H9 (cell line): ENCODE measurements around the gene ZFYVE28. TPM values are rescaled to one million over a fixed set of nuclear protein-coding genes. Genes with fewer than 3 reads are reported as not detected.

Experiments
- DNase-seq: peaks from one replicate; pipeline ENCODE4 v3.0.0-alpha.2; 2017
- H2AFZ ChIP-seq: one replicate; pipeline ENCODE4 v1.6.1; 2013; ENCODE audit warnings: mild to moderate bottlenecking, low read length, control low read depth, moderate library complexity
- H2AK5ac ChIP-seq: 2 replicates; pipeline ENCODE4 v1.6.1; 2013; ENCODE audit warnings: low read length, control low read depth, mixed read lengths; ENCODE audit not compliant: insufficient read length
- H2BK120ac ChIP-seq: one replicate; pipeline ENCODE4 v1.6.1; 2013; ENCODE audit warnings: low read depth, mild to moderate bottlenecking, low read length, control low read depth, inconsistent platforms; ENCODE audit not compliant: poor library complexity, severe bottlenecking
- H2BK12ac ChIP-seq: 2 replicates; pipeline ENCODE4 v1.6.1; 2013; ENCODE audit warnings: low read length, control low read depth, mixed read lengths, low read depth; ENCODE audit not compliant: insufficient read length
- H2BK15ac ChIP-seq: 2 replicates; pipeline ENCODE4 v1.6.1; 2013; ENCODE audit warnings: low read depth, low read length, control low read depth
- H2BK20ac ChIP-seq: one replicate; pipeline ENCODE4 v1.6.1; 2013; ENCODE audit warnings: low read depth, mild to moderate bottlenecking, low read length, control low read depth, inconsistent platforms; ENCODE audit not compliant: poor library complexity, severe bottlenecking
- H2BK5ac ChIP-seq: 2 replicates; pipeline ENCODE4 v1.6.1; 2013; ENCODE audit warnings: low read length, control low read depth, mixed read lengths; ENCODE audit not compliant: insufficient read length
- H3K14ac ChIP-seq: 2 replicates; pipeline ENCODE4 v1.6.1; 2013; ENCODE audit warnings: low read length, control low read depth; ENCODE audit not compliant: insufficient read depth
- H3K18ac ChIP-seq: 2 replicates; pipeline ENCODE4 v1.6.1; 2013; ENCODE audit warnings: low read depth, mild to moderate bottlenecking, mixed read lengths, low read length, control low read depth; ENCODE audit not compliant: insufficient read length
- H3K23ac ChIP-seq: 2 replicates; pipeline ENCODE4 v1.6.1; 2013; ENCODE audit warnings: low read length, control low read depth, mixed read lengths, low read depth; ENCODE audit not compliant: insufficient read length
- H3K23me2 ChIP-seq: 2 replicates; pipeline ENCODE4 v1.6.1; 2013; ENCODE audit warnings: low read depth, mild to moderate bottlenecking, mixed read lengths, low read length, control low read depth; ENCODE audit not compliant: insufficient read length, poor library complexity, severe bottlenecking
- H3K27ac ChIP-seq: 2 replicates; pipeline ENCODE4 v1.5.1; 2013; ENCODE audit warnings: low read length, control low read depth, mixed read lengths, low read depth; ENCODE audit not compliant: insufficient read length
- H3K27me3 ChIP-seq: 2 replicates; pipeline ENCODE4 v1.6.1; 2013; ENCODE audit warnings: low read length, control low read depth, inconsistent platforms; ENCODE audit not compliant: insufficient read depth
- H3K4ac ChIP-seq: 2 replicates; pipeline ENCODE4 v1.6.1; 2013; ENCODE audit warnings: low read depth, mild to moderate bottlenecking, control low read depth, inconsistent platforms, low read length, moderate library complexity
- H3K4me1 ChIP-seq: 2 replicates; pipeline ENCODE4 v1.6.1; 2013; ENCODE audit warnings: low read length, control low read depth, inconsistent platforms; ENCODE audit not compliant: insufficient read depth
- H3K4me2 ChIP-seq: 2 replicates; pipeline ENCODE4 v1.6.1; 2013; ENCODE audit warnings: low read length, control low read depth, mixed read lengths; ENCODE audit not compliant: insufficient read length, insufficient read depth
- H3K56ac ChIP-seq: 2 replicates; pipeline ENCODE4 v1.6.1; 2013; ENCODE audit warnings: low read depth, mild to moderate bottlenecking, mixed read lengths, low read length, control low read depth; ENCODE audit not compliant: insufficient read length
- H3K79me1 ChIP-seq: 2 replicates; pipeline ENCODE4 v1.6.1; 2013; ENCODE audit warnings: low read depth, mild to moderate bottlenecking, moderate library complexity, low read length, control low read depth, inconsistent platforms; ENCODE audit not compliant: insufficient read depth, poor library complexity, severe bottlenecking
- H3K79me2 ChIP-seq: 2 replicates; pipeline ENCODE4 v1.6.1; 2013; ENCODE audit warnings: low read length, control low read depth, inconsistent platforms; ENCODE audit not compliant: insufficient read depth
- H3K9ac ChIP-seq: 2 replicates; pipeline ENCODE4 v1.6.1; 2013; ENCODE audit warnings: low read length, control low read depth, mixed read lengths; ENCODE audit not compliant: insufficient read length; ENCODE audit errors: extremely low read depth
- H3K9me3 ChIP-seq: one replicate; pipeline ENCODE4 v1.6.1; 2013; ENCODE audit warnings: low read depth, low read length, inconsistent platforms; ENCODE audit not compliant: control insufficient read depth
- H3T11ph ChIP-seq: one replicate; pipeline ENCODE4 v1.6.1; 2013; ENCODE audit warnings: mild to moderate bottlenecking, low read length, control low read depth, inconsistent platforms
- H4K20me1 ChIP-seq: one replicate; pipeline ENCODE4 v1.6.1; 2013; ENCODE audit not compliant: control insufficient read depth, insufficient read length, insufficient read depth
- H4K5ac ChIP-seq: 2 replicates; pipeline ENCODE4 v1.6.1; 2013; ENCODE audit warnings: low read depth, mild to moderate bottlenecking, mixed read lengths, low read length, control low read depth; ENCODE audit not compliant: insufficient read length
- H4K8ac ChIP-seq: replicated peaks from 2 replicates; pipeline ENCODE4 v1.6.1; 2013; ENCODE audit warnings: low read length, control low read depth, mixed read lengths, low read depth; ENCODE audit not compliant: insufficient read length
- H4K91ac ChIP-seq: 2 replicates; pipeline ENCODE4 v1.6.1; 2013; ENCODE audit warnings: low read depth, mild to moderate bottlenecking, moderate library complexity, mixed read lengths, low read length, control low read depth; ENCODE audit not compliant: insufficient read length
- H3K27ac Mint-ChIP-seq, 3 experiments: 2 replicates in 2 of 3; 3 replicates in 1 of 3; pipeline ENCODE4 v1.8.0; 2020 to 2021; ENCODE audit warnings: mixed read lengths in 3 of 3, mild to moderate bottlenecking in 1 of 3, moderate library complexity in 1 of 3
- H3K27me3 Mint-ChIP-seq: 2 replicates; pipeline ENCODE4 v1.8.0; 2021; ENCODE audit warnings: low read depth, mild to moderate bottlenecking, moderate library complexity, mixed read lengths
- H3K36me3 Mint-ChIP-seq, 3 experiments: 2 replicates in 2 of 3; 3 replicates in 1 of 3; pipeline ENCODE4 v1.8.0; 2020 to 2021; ENCODE audit warnings: low read depth in 3 of 3, mixed read lengths in 3 of 3; ENCODE audit not compliant: insufficient read depth in 1 of 3
- H3K4me1 Mint-ChIP-seq, 2 experiments: 2 replicates each; pipeline ENCODE4 v1.8.0; 2020; ENCODE audit warnings: mixed read lengths in 2 of 2
- H3K4me3 Mint-ChIP-seq, 2 experiments: 2 replicates in 1 of 2; 3 replicates in 1 of 2; pipeline ENCODE4 v1.8.0; 2020 to 2021; ENCODE audit warnings: mild to moderate bottlenecking in 2 of 2, mixed read lengths in 2 of 2, moderate library complexity in 1 of 2
- H3K9me3 Mint-ChIP-seq, 2 experiments: 2 replicates in 1 of 2; 3 replicates in 1 of 2; pipeline ENCODE4 v1.8.0; 2020; ENCODE audit warnings: mild to moderate bottlenecking in 2 of 2, mixed read lengths in 2 of 2, moderate library complexity in 1 of 2
- CTCF ChIP-seq: fragments of 200-600 bp; sonication (generic); conservative IDR thresholded peaks from 3 replicates; pipeline ENCODE4 v1.8.0; 2021; ENCODE audit warnings: antibody characterized with exemption, mild to moderate bottlenecking
- WGBS: extraction: QIAGEN DNeasy Blood & Tissue Kit; methylation state at CpG from one replicate; pipeline ENCODE4 v1.1.7; 2013; ENCODE audit warnings: missing lambda C conversion rate, low lambda C conversion rate, mixed read lengths; ENCODE audit not compliant: insufficient read length; ENCODE audit errors: extremely low coverage; 5-methylcytosine and 5-hydroxymethylcytosine counted together
- total RNA-seq: library from RNA; stranded (reverse); gene quantifications from 2 replicates; pipeline ENCODE4 v1.2.1, GENCODE V29; 2021

Gene ZFYVE28
- total RNA-seq, 1 experiment from 2014 or later = 0.98 TPM

- WGBS = no CpG with 5 or more reads among the region's 11 CpGs
- no peak overlapping the region for H3K4ac ChIP-seq
- H3K27ac Mint-ChIP-seq = no peak overlapping the region
- no peak overlapping the region for H4K8ac ChIP-seq
- no peak overlapping the region for H3K18ac ChIP-seq
- no peaks in the 10 kb centered on the region for H3K9me3 ChIP-seq
- no peaks in the 10 kb centered on the region for H3K27me3 ChIP-seq
- H3K23me2 ChIP-seq = no peaks in the 10 kb centered on the region
- H3K4me3 Mint-ChIP-seq = no peak overlapping the region
- H3K4me1 Mint-ChIP-seq = peaks cover 0 to 2% of the 10 kb centered on the region in 2 experiments; a peak in 3 of 4 replicates
- no peak overlapping the region for H2AK5ac ChIP-seq
- no peak overlapping the region for H3K9ac ChIP-seq
- TF ChIP-seq CTCF = no peak
- DNase-seq = no peak
- H3K27me3 Mint-ChIP-seq = peaks cover 7% of the 10 kb centered on the region
- no peak overlapping the region for H2AFZ ChIP-seq
- no peak overlapping the region for H3K14ac ChIP-seq
- H3K27ac ChIP-seq = no peak overlapping the region
- H2BK5ac ChIP-seq = no peak overlapping the region
- H2BK20ac ChIP-seq = no peak overlapping the region
- no peak overlapping the region for H4K91ac ChIP-seq
- H3K23ac ChIP-seq = no peak overlapping the region
- no peak overlapping the region for H3T11ph ChIP-seq
- H2BK120ac ChIP-seq = no peak overlapping the region
- no peak overlapping the region for H3K4me2 ChIP-seq
- no peak overlapping the region for H4K5ac ChIP-seq
- no peaks in the 10 kb centered on the region for H3K79me1 ChIP-seq
- H3K79me2 ChIP-seq = no peaks in the 10 kb centered on the region
- no peaks in the 10 kb centered on the region for H4K20me1 ChIP-seq
- H2BK12ac ChIP-seq = no peak overlapping the region
- H3K56ac ChIP-seq = no peak overlapping the region
- H3K36me3 Mint-ChIP-seq = no peaks in the 10 kb centered on the region
- H3K9me3 Mint-ChIP-seq = no peaks in the 10 kb centered on the region
- H3K4me1 ChIP-seq = no peaks in the 10 kb centered on the region; the same call in 1 of the 2 replicates
- H2BK15ac ChIP-seq = no peak overlapping the region
Observed at GRCh38 chr4:2449051-2449450, 30.6 kb upstream of the ZFYVE28 start.
